Measurements from ENCODE around the gene PLEKHD1. TPM values are rescaled to one million over a fixed set of nuclear protein-coding genes. Genes with fewer than 3 reads are reported as not detected.

The PLEKHD1 gene
- total RNA-seq, 6 donors from 2014 or later = under 0.01 to 1.7 (median 0.70) TPM

GRCh38 chr14:69540654-69541335 lies 56.3 kb downstream of the PLEKHD1 start:
- Histone ChIP-seq H3K27ac (peak overlapping the region in 3 of 4 donors; percentile 54 to 62 (median 57)), H3K4me3 (no peak overlapping the region), H3K4me1 (peaks cover 0 to 12% (median 2%) of the 10 kb centered on the region in 4 donors), H3K27me3 (no peaks in the 10 kb centered on the region), H3K9me3 (peaks cover 0 to 5% (median 2%) of the 10 kb centered on the region in 4 donors), H3K36me3 (no peaks in the 10 kb centered on the region)
- DNase-seq (no peak), ATAC-seq (ENCODE audit: low FRiP score in 2 of 2) (no peak)
- 63 to 71% methylated on average over 5 of the region's 5 CpGs for WGBS, 2 donors
- TF ChIP-seq EP300 (IDR thresholded peaks at IDR 0.05) (no peak), CTCF (IDR thresholded peaks at IDR 0.05) (no peak), POLR2A (IDR thresholded peaks at IDR 0.05) (no peak), POLR2AphosphoS5 (IDR thresholded peaks at IDR 0.05) (no peak)

GRCh38 chr14:69542311-69542710 lies 57.8 kb downstream of the PLEKHD1 start:
- Histone ChIP-seq H3K4me1 (peaks cover 0 to 12% (median 2%) of the 10 kb centered on the region in 4 donors), H3K27ac (no peak overlapping the region), H3K36me3 (no peaks in the 10 kb centered on the region), H3K27me3 (no peaks in the 10 kb centered on the region), H3K4me3 (no peak overlapping the region), H3K9me3 (peaks cover 0 to 5% (median 2%) of the 10 kb centered on the region in 4 donors)
- TF ChIP-seq POLR2A (IDR thresholded peaks at IDR 0.05) (no peak), EP300 (IDR thresholded peaks at IDR 0.05) (no peak), CTCF (IDR thresholded peaks at IDR 0.05) (no peak), POLR2AphosphoS5 (IDR thresholded peaks at IDR 0.05) (no peak)
- ATAC-seq (ENCODE audit: low FRiP score in 2 of 2) (no peak), DNase-seq (no peak)
- WGBS, 2 donors = 50 to 70% methylated on average over 2 of the region's 2 CpGs

GRCh38 chr14:69543341-69544115 lies 59.0 kb downstream of the PLEKHD1 start:
- DNase-seq (peak in 1 of 2 donors; percentile 88), ATAC-seq (ENCODE audit: low FRiP score in 2 of 2) (peak; percentile 74 to 83)
- H3K9me3 ChIP-seq = peaks cover 0 to 5% (median 2%) of the 10 kb centered on the region in 4 donors
- H3K4me3 ChIP-seq = no peak overlapping the region
- H3K4me1 ChIP-seq = peaks cover 0 to 12% (median 7%) of the 10 kb centered on the region in 4 donors
- 48 to 55% methylated on average over 12 of the region's 12 CpGs for WGBS, 2 donors
- H3K27ac ChIP-seq = no peak overlapping the region
- no peak for TF ChIP-seq CTCF (IDR thresholded peaks at IDR 0.05)
- no peak for TF ChIP-seq POLR2A (IDR thresholded peaks at IDR 0.05)
- TF ChIP-seq EP300 (IDR thresholded peaks at IDR 0.05) = no peak
- TF ChIP-seq POLR2AphosphoS5 (IDR thresholded peaks at IDR 0.05) = no peak
- H3K36me3 ChIP-seq = no peaks in the 10 kb centered on the region
- peaks cover 0 to 8% (median under 1%) of the 10 kb centered on the region in 4 donors for H3K27me3 ChIP-seq

DNA sequence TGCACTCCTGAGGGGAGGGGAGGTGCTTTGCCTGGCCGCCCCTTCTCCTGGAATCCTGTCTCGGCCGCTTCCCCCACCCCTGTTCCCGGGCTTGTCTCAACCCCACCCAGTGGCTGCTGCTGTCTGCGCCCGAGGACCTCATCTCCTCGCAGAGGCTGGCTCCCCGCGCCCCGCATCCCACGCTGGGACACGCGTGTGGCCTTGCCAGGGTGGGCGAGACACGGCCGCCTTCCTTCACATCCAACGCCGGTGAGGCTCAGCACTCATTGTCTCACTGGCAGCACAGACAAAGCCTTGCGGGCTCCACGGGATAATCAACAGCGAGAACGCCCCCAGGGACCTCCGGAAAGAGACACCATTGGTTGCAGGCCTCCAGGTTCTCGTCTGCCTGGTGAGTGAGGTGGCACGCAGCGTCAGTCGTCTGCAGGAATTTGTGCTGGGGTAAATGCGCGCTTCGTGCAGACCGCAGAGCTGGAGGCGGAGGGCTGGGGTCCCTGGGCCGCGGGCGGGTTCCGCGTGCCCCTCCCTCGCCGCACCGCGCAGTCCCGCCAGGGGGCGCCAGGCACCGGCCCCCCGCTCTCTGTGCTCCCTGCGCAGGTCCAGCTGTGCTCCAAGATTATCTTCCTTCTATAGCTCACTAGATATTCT lies 63.3 kb downstream of the PLEKHD1 start:
- no peak overlapping the region for H3K27ac ChIP-seq
- no peaks in the 10 kb centered on the region for H3K9me3 ChIP-seq
- no peak for TF ChIP-seq POLR2AphosphoS5 (IDR thresholded peaks at IDR 0.05)
- no peak for TF ChIP-seq POLR2A (IDR thresholded peaks at IDR 0.05)
- peak; percentile 38 to 61 (median 50) for TF ChIP-seq CTCF (IDR thresholded peaks at IDR 0.05)
- TF ChIP-seq EP300 (IDR thresholded peaks at IDR 0.05) = no peak
- peaks cover 0 to 5% (median 4%) of the 10 kb centered on the region in 4 donors for H3K4me1 ChIP-seq
- WGBS, 2 donors = 17 to 24% methylated on average over 38 to 39 of the region's 46 CpGs
- H3K4me3 ChIP-seq = no peak overlapping the region
- DNase-seq (peak in 1 of 2 donors; percentile 86), ATAC-seq (ENCODE audit: low FRiP score in 2 of 2) (peak; percentile 42 to 65)
- H3K36me3 ChIP-seq = no peaks in the 10 kb centered on the region
- peaks cover 0 to 8% (median under 1%) of the 10 kb centered on the region in 4 donors for H3K27me3 ChIP-seq

Measured in upper lobe of left lung (tissue), 6 donors.